Suprapubic skin (tissue), 4 donors: ENCODE data around the gene DGKZ. TPM values are rescaled to one million over a fixed set of nuclear protein-coding genes. Genes with fewer than 3 reads are reported as not detected.

Source experiments
- DNase-seq, 2 donors: peaks; one replicate each; pipeline ENCODE4 v3.0.0-alpha.2; 2019; ENCODE audit warnings: low spot score in 2 of 2
- H3K27ac ChIP-seq: fragments of 200-600 bp; sonication (generic); one replicate; pipeline ENCODE4 v1.5.1; 2019
- H3K27me3 ChIP-seq: fragments of 200-600 bp; sonication (generic); one replicate; pipeline ENCODE4 v1.5.1; 2019
- H3K36me3 ChIP-seq: fragments of 200-600 bp; sonication (generic); one replicate; pipeline ENCODE4 v1.5.1; 2019
- H3K4me1 ChIP-seq: fragments of 200-600 bp; sonication (generic); one replicate; pipeline ENCODE4 v1.5.1; 2019
- H3K4me3 ChIP-seq: fragments of 200-600 bp; sonication (generic); one replicate; pipeline ENCODE4 v1.5.1; 2019; ENCODE audit warnings: mild to moderate bottlenecking
- H3K9me3 ChIP-seq: fragments of 200-600 bp; sonication (generic); one replicate; pipeline ENCODE4 v1.5.1; 2019
- CTCF ChIP-seq, 2 donors: fragments of 200-600 bp in 1 of 2; fragments of 450-650 bp in 1 of 2; sonication (generic) in 1 of 2; IDR thresholded peaks; one replicate each; pipeline ENCODE4 v1.5.1; 2016 to 2019; ENCODE audit warnings: antibody characterized with exemption in 2 of 2, mild to moderate bottlenecking in 1 of 2, moderate library complexity in 1 of 2
- EP300 ChIP-seq: sonication (generic); formaldehyde crosslinking; IDR thresholded peaks from one replicate; pipeline ENCODE4 v1.6.1; 2017; ENCODE audit warnings: antibody characterized with exemption
- POLR2A ChIP-seq, 2 donors: fragments of 450-650 bp; IDR thresholded peaks; one replicate each; pipeline ENCODE4 v1.6.1; 2017; ENCODE audit warnings: antibody characterized with exemption in 2 of 2, mild to moderate bottlenecking in 2 of 2, moderate library complexity in 2 of 2
- POLR2AphosphoS5 ChIP-seq, 3 donors: sonication (generic); formaldehyde crosslinking; IDR thresholded peaks; one replicate each; pipeline ENCODE4 v1.6.1; 2017; ENCODE audit warnings: antibody characterized with exemption in 3 of 3
- WGBS: methylation state at CpG from one replicate; pipeline ENCODE4 v1.1.5; 2018; 5-methylcytosine and 5-hydroxymethylcytosine counted together
- total RNA-seq, 4 donors: library from RNA; depleted of rRNA; stranded (reverse); fragments of >200 nt; gene quantifications; one replicate each; pipeline ENCODE4 v1.1.0, GENCODE V29; 2016

DGKZ gene
- total RNA-seq, 4 donors from 2014 or later, result 60.5 to 91.0 (median 73.4) TPM

GRCh38 chr11:46397526-46397925 is 50.3 kb downstream of the DGKZ start:
- Histone ChIP-seq H3K4me1 (peaks cover 7% of the 10 kb centered on the region), H3K27me3 (peaks cover under 1% of the 10 kb centered on the region), H3K27ac (no peak overlapping the region), H3K4me3 (no peak overlapping the region), H3K9me3 (no peaks in the 10 kb centered on the region), H3K36me3 (peaks cover 41% of the 10 kb centered on the region)
- DNase-seq, result no peak
- TF ChIP-seq POLR2A (IDR thresholded peaks at IDR 0.05) (no peak), CTCF (IDR thresholded peaks at IDR 0.05) (no peak), EP300 (no peak), POLR2AphosphoS5 (IDR thresholded peaks at IDR 0.05) (no peak)
- 93% methylated on average over 17 of the region's 19 CpGs for WGBS

- 75% methylated on average over 4 of the region's 6 CpGs for WGBS
- DNase-seq, result no peak
- no peak overlapping the region for H3K4me3 ChIP-seq
- H3K9me3 ChIP-seq, result no peaks in the 10 kb centered on the region
- H3K27ac ChIP-seq, result no peak overlapping the region
- H3K36me3 ChIP-seq, result peaks cover 64% of the 10 kb centered on the region
- H3K27me3 ChIP-seq, result no peaks in the 10 kb centered on the region
- TF ChIP-seq POLR2A (IDR thresholded peaks at IDR 0.05) (no peak), CTCF (IDR thresholded peaks at IDR 0.05) (no peak), POLR2AphosphoS5 (IDR thresholded peaks at IDR 0.05) (no peak), EP300 (no peak)
- H3K4me1 ChIP-seq, result no peaks in the 10 kb centered on the region
These were observed 56.0 kb downstream of the DGKZ start for GRCh38 chr11:46402957-46403902.

- Histone ChIP-seq H3K9me3 (no peaks in the 10 kb centered on the region), H3K4me3 (no peak overlapping the region), H3K4me1 (no peaks in the 10 kb centered on the region), H3K36me3 (peaks cover 67% of the 10 kb centered on the region), H3K27me3 (no peaks in the 10 kb centered on the region), H3K27ac (no peak overlapping the region)
- TF ChIP-seq CTCF (IDR thresholded peaks at IDR 0.05) (no peak), EP300 (no peak), POLR2AphosphoS5 (IDR thresholded peaks at IDR 0.05) (no peak), POLR2A (IDR thresholded peaks at IDR 0.05) (no peak)
- WGBS, result 91% methylated on average over 5 of the region's 5 CpGs
- DNase-seq, result no peak
These were observed 57.3 kb downstream of the DGKZ start for GRCh38 chr11:46404476-46405017.

GRCh38 chr11:46407635-46408034 is 60.4 kb downstream of the DGKZ start:
- H3K4me3 ChIP-seq, result no peak overlapping the region
- peaks cover 75% of the 10 kb centered on the region for H3K36me3 ChIP-seq
- no peaks in the 10 kb centered on the region for H3K27me3 ChIP-seq
- DNase-seq, result no peak
- no peak overlapping the region for H3K27ac ChIP-seq
- WGBS, result 88% methylated on average over 10 of the region's 10 CpGs
- H3K4me1 ChIP-seq, result no peaks in the 10 kb centered on the region
- no peak for TF ChIP-seq POLR2A (IDR thresholded peaks at IDR 0.05)
- TF ChIP-seq POLR2AphosphoS5 (IDR thresholded peaks at IDR 0.05), result no peak
- no peak for TF ChIP-seq CTCF (IDR thresholded peaks at IDR 0.05)
- TF ChIP-seq EP300, result no peak
- no peaks in the 10 kb centered on the region for H3K9me3 ChIP-seq

GRCh38 chr11:46408407-46408986 is 61.2 kb downstream of the DGKZ start:
- WGBS, result 100% methylated on average over 1 of the region's 6 CpGs
- Histone ChIP-seq H3K27me3 (no peaks in the 10 kb centered on the region), H3K36me3 (peaks cover 78% of the 10 kb centered on the region), H3K27ac (no peak overlapping the region), H3K9me3 (no peaks in the 10 kb centered on the region), H3K4me3 (no peak overlapping the region), H3K4me1 (no peaks in the 10 kb centered on the region)
- no peak for TF ChIP-seq POLR2A (IDR thresholded peaks at IDR 0.05)
- TF ChIP-seq POLR2AphosphoS5 (IDR thresholded peaks at IDR 0.05), result no peak
- TF ChIP-seq CTCF (IDR thresholded peaks at IDR 0.05), result no peak
- TF ChIP-seq EP300, result no peak
- DNase-seq, result no peak
